NCI-H2171 treated with DMSO at 0.1 percent for 48 hours (cell line): ENCODE measurements around the gene ATXN1.
"Not testable (repeated sequence)": the region's sequence is repeated elsewhere in the genome, so short reads cannot be mapped to it uniquely, and the experiment has no call there.

ENCODE experiments used
- DNase-seq: peaks from one replicate; lab custom pipeline; 2025; lab: John Stamatoyannopoulos, UW

Gene ATXN1

DNA sequence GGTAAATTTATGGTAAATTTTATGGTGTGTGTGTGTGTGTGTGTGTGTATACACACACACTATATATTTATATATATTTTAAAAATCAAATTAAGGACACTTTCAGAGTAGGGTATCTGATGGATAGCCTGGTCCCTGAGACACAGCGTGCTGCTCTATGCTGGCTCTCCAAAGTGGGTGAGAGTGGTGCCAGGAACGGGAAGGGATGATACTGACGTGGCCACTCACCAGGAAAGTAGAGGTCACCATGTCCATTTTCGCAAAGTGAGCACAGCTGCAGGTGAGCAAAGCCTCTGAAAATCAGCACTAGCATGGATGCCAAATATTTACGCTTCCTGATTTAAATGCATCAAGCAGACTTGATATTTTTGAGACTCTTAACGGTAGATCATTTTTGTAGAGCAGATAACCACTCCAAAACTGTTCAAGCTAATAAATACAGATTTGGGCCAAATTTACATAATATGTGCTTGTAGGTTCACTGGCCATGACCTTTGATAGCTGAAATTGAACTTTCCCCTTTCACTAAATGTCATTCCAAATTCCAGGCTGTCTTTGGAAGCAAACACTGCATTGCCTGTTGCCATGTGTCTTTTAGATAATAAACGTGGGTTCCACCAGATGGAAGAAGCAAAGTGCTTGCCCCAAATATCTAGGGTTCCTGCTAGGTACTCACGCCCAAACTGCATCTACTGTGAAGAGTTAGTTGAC is 116.6 kb downstream of the ATXN1 start:
- no peak for DNase-seq

DNA sequence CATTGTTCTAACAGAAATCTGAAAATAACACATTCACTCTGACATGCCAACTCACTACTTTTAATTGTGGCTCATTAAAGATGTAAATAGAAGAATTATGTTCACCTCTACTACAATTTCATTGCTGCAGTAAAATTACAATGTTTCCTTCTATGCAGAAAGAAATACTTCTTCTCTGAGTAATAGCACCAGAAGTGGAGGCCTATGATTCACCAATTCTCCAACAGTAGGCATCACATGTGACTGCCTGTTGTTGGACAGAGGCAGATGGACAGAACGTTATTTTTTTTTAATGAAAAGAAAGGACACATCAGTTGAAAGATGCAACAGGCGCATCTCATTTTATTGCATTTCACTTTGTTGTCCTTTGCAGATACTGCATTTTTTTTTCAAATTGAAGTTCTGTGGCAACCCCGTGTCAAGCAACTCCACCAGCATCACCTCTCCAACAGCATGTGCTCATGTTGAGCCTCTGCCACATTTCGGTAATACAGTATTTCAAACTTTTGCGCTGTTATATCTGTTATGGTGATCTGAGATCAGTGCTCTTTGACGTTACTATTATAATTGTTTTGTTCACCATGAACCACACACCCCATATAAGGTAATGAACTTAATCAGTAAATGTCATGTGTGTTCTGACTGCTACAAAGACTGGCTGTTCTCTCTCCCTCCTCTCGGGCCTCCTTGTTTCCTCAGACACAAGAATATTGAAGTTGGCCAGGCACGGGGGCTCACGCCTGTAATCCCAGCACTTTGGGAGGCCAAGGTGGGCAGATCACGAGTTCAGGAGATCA is 121.4 kb downstream of the ATXN1 start:
- DNase-seq: no peak

GRCh38 chr6:16637635-16638034 is 123.6 kb downstream of the ATXN1 start:
- no peak for DNase-seq

DNA sequence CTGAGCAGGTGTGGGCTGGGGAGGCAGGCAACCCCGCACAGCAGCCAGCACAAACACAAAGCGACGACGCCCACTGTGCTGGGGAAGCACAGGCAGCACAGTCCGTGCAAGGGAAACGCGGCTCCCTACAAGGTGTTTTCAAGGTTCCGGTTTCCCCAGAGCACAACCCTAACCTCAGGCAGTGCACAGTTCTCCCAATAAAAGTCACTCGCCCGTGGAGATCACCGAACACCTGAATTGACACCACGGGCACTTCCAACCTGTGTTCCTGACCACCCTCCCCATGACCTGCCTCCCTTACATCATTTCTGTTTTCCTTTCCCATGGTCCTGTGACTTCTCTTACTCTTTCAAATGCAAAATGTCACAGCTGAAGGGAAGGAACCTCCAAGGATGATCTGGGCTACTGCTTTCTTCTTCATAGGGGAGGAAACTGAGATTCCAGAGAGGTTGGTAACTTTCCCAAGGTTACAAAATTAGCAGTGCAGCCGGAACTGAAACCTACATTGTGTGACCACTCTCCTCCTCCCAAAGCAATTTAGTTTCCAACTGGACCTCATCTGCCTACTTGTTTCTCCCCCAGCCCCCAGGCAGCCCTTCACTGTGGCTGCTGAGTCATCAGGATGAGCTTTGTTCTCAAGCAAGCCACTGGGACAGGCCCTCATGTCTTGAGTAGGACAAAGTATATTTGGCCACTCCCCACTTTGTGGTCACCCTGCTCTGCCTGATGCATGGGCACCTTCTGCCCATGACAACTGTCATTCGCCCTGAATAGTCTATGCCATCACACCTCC is 125.3 kb downstream of the ATXN1 start:
- DNase-seq: no peak

- no peak for DNase-seq
Measured at GRCh38 chr6:16635291-16635809, 125.9 kb downstream of the ATXN1 start.

DNA sequence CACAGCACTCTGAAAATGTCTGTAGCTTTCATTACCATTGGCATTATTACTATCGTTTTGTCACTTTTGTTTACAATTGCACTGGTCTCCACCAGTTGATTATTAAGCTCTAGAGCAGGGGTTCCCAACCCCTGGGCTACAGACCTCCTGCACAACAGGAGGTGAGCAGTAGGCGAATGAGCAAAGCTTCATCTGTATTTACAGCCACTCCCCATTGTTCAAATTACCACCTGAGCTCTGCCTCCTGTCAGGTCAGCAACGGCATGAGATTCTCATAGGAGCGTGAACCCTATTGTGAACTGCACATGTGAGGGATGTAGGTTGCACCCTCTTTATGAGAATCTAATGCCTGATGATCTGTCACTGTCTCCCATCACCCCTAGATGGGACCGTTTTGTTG is 126.4 kb downstream of the ATXN1 start:
- DNase-seq: no peak

- no peak for DNase-seq
Measured at GRCh38 chr6:16633961-16634360, 127.3 kb downstream of the ATXN1 start.

DNA sequence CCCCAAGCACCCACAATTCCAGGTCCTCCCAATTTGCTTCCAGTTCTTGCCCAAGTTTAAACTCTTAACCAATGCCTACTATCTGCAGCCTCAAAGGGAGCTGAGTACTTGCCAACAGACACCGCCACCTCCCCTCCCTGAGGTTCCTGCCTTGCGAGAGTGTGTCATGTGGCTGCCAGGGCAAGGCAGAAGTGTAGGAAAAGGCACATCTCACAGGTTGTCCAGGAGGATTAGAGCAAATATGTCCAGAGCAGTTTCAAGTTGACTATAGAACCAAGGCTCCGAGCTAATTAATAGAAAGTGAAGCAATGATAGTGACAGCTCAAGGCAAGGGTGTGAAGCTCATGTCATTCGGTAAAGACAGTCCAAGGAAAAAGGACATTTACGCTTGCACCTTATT is 127.8 kb downstream of the ATXN1 start:
- no peak for DNase-seq

DNA sequence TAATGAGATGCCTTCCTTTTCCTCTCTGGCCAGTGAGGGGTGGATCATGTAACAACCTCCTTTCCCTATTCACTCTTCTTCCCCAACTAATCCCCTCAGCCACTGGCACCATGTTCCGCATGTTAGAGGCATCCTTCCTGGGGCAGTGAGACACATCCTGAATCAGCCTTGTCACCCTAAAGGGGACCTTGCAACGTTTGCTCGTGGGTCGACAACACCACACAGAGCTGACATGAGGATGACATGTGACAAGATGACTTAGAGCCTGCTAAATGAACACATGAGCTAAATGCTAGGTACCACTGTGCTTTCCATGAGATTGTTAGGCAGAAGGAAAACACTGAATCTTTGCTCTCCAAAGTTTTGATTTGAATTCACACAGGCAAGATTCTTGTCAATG is 129.2 kb downstream of the ATXN1 start:
- no peak for DNase-seq

DNA sequence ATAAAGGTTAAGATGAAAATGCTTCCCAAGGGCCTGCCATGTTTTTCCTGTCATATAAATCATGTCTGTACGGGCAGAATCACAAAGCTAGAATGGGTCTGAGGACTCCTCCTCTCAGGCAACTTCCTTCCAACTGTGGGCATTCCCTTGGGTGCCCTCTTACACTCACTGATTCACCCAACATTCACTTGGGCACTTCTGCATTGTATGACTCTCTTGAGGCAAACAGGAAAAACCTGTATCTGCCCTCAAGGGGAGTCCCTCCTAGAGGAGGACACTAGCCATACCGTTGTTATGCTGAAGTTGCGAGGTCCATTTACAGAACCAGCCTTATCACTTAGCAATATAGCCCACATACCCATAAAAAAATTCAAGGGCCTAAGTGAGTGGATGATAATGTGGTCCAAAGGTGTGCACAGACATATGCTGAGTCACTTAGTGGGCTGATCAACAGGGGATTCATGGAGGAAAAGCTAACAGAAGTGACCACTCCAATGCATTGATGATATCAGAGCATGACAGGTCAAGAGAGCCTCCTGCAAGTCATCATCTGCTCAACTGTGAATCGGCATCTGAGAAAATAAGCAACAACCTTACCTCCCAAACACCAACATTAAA is 131.1 kb downstream of the ATXN1 start:
- no peak for DNase-seq

DNA sequence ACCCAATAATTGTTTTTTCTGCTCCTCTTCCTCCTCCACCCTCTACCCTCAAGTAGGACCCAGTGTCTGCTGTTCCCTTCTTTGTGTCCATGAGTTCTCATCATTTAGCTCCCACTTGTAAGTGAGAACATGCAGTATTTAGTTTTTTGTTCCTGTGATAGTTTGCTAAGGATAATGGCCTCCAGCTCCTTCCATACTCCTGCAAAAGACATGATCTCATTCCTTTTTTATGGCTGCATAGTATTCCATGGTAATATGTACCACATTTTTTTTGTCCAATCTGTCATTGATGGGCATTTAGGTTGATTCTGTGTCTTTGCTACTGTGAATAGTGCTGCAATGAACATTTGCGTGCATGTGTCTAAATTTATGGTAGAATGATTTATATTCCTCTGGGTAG is 132.7 kb downstream of the ATXN1 start:
- DNase-seq: not testable (repeated sequence)

DNA sequence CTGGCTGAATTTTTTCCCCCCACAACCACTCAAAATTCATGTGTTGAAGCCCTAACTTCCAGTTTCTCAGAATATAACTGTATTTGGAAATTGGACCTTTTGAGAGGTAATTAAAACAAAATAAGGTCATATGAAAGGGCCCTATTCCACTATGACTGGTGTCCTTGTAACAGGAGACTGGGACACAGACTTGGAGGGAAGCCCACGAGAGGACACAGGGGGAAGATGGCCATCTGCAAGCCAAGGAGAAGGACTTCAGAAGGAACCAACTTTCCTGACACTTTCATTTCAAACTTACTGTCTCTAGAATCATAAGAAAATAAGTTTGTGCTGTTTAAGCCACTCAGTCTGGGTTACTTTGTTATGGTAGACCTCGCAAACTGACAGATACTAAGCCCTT is 134.6 kb downstream of the ATXN1 start:
- DNase-seq: no peak

GRCh38 chr6:16625291-16626265 is 135.7 kb downstream of the ATXN1 start:
- no peak for DNase-seq

GRCh38 chr6:16624636-16625290 is 136.5 kb downstream of the ATXN1 start:
- DNase-seq: no peak

DNA sequence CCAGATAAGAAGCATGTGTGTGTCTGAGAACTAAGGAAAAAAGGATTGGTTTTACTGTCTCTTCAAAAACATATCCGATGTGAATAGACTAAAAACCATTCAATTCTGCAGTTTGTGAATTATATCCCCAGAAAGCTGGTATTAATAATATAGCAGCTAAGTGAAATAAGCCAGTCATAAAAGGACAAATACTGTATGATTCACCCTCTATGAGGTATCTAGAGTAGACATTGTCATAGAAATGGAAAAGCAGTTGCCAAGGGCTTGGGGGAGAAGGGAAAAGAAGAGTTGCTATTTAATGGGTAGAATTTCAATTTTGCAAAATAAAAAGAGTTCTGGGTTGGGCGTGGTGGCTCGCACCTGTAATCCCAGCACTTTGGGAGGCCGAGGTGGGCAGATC is 137.5 kb downstream of the ATXN1 start:
- DNase-seq: no peak

GRCh38 chr6:16623029-16623653 is 138.1 kb downstream of the ATXN1 start:
- DNase-seq: no peak

DNA sequence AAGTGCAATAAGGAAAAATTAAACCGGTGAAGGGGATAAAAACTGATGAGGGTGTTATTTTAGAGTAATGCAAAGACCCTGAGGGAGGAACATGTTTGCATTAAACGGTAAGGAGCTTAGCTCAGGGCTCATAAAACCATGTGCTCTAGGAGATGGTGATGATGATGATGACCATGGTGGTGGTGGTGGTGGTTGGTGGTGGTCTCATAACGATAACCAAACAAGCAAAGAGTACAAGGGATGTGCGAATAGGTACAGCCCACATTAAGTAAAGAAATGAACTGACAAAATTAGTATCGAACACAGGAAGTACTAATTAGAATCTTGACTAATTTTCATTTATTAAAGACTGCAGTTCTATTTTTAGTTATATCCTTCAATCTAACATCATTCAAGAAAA is 139.1 kb downstream of the ATXN1 start:
- DNase-seq: no peak

DNA sequence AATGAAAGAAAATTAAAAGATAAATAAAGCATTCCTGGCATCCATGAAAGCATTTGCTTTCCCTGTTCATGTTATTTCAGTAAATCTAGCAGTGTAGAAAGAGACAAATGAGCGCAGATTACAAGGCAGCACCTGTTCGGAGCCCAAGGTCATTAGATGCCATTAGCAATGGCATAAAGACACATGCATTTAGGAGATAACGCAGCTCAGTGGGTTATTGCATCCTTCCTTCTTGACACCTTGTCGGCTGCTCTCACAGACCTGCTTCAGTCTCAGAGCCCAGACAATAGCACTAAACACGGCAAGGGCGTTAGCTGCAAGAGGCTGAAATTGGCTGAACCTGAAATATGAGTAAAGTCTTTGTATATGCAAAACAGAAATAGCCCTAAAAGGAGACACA is 140.3 kb downstream of the ATXN1 start:
- no peak for DNase-seq

DNA sequence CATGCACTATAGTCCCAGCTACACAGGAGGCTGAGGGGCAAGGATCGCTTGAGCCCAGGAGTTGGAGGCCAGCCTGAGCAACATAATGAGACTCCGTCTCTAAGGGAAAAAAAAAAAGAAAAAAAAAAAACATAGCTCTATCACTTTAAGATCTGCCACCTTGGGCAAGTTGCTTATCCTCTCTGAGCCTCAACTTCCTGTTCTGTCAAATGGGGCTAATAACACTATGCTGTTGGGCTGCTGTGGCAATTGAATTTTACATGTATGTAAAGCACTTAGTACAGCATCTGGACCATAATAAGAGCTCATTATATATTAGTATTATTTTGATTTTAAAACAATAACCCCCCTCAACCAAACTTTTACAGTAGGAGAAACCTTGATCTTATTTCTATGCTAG is 141.5 kb downstream of the ATXN1 start:
- DNase-seq: no peak

- no peak for DNase-seq
Measured at GRCh38 chr6:16618962-16619361, 142.3 kb downstream of the ATXN1 start.
